T-helper 22 cell (primary cell): ENCODE data around the gene CELA2A.
"Not testable (repeated sequence)": the region's sequence is repeated elsewhere in the genome, so short reads cannot be mapped to it uniquely, and the experiment has no call there.

Experiments
- DNase-seq: peaks from one replicate; pipeline ENCODE4 v3.0.0-alpha.2; 2020; ENCODE audit warnings: low read depth

Gene CELA2A

GRCh38 chr1:15425521-15425920, 31.0 kb upstream of the CELA2A start:
- no peak for DNase-seq

- no peak for DNase-seq
Measured at GRCh38 chr1:15425958-15426357, 30.6 kb upstream of the CELA2A start.

GRCh38 chr1:15426492-15427279, 29.8 kb upstream of the CELA2A start:
- DNase-seq, result no peak

- no peak for DNase-seq
Measured at GRCh38 chr1:15427280-15427666, 29.3 kb upstream of the CELA2A start.

GRCh38 chr1:15428252-15428651, 28.3 kb upstream of the CELA2A start:
- not testable (repeated sequence) for DNase-seq

- no peak for DNase-seq
Measured at GRCh38 chr1:15428815-15429435, 27.6 kb upstream of the CELA2A start.

- no peak for DNase-seq
Measured at GRCh38 chr1:15429701-15430149, 26.8 kb upstream of the CELA2A start.

- DNase-seq, result peak; percentile 34
Measured at GRCh38 chr1:15430787-15431570, 25.6 kb upstream of the CELA2A start.

GRCh38 chr1:15431571-15431948, 25.0 kb upstream of the CELA2A start:
- DNase-seq, result no peak

- no peak for DNase-seq
Measured at GRCh38 chr1:15432324-15432723, 24.2 kb upstream of the CELA2A start.

- no peak for DNase-seq
Measured at GRCh38 chr1:15433471-15433870, 23.1 kb upstream of the CELA2A start.

GRCh38 chr1:15434739-15435138, 21.8 kb upstream of the CELA2A start:
- DNase-seq, result not testable (repeated sequence)

- no peak for DNase-seq
Measured at GRCh38 chr1:15435239-15436077, 21.1 kb upstream of the CELA2A start.

GRCh38 chr1:15436881-15437442, 19.6 kb upstream of the CELA2A start:
- DNase-seq, result no peak

- DNase-seq, result no peak
Measured at GRCh38 chr1:15439325-15439724, 17.2 kb upstream of the CELA2A start.

GRCh38 chr1:15440357-15440756, 16.2 kb upstream of the CELA2A start:
- no peak for DNase-seq

- no peak for DNase-seq
Measured at GRCh38 chr1:15441247-15441646, 15.3 kb upstream of the CELA2A start.

GRCh38 chr1:15442119-15442518, 14.4 kb upstream of the CELA2A start:
- DNase-seq, result no peak

GRCh38 chr1:15442759-15443158, 13.8 kb upstream of the CELA2A start:
- DNase-seq, result no peak

- DNase-seq, result no peak
Measured at GRCh38 chr1:15443281-15443680, 13.3 kb upstream of the CELA2A start.
